ENCODE measurements around the gene BDKRB2.

- TF ChIP-seq POLR2A (IDR thresholded peaks at IDR 0.05; ENCODE audit: low read depth, low read length) (no peak), POLR2AphosphoS5 (IDR thresholded peaks at IDR 0.05; ENCODE audit: low read depth, low read length) (no peak)
Measured at GRCh38 chr14:96158735-96159134, 45.9 kb upstream of the BDKRB2 start.

All from GM12892 (cell line).